OCI-LY3 (cell line): ENCODE data around the gene TMEM178B.

Source experiments
- EZH2phosphoT487 ChIP-seq: fragments of 200-600 bp; shearing (Covaris generic); IDR thresholded peaks from 2 replicates; pipeline ENCODE4 v1.6.1; 2018; ENCODE audit warnings: antibody characterized with exemption, mixed run types, low read depth
- TF ChIP-seq, protein P1 (sequence below): fragments of 200-600, 300-600 bp; sonication (generic); IDR thresholded peaks from 2 replicates; pipeline ENCODE4 v1.5.1; 2014; ENCODE audit warnings: antibody characterized with exemption, low read length, low read depth

DNA sequence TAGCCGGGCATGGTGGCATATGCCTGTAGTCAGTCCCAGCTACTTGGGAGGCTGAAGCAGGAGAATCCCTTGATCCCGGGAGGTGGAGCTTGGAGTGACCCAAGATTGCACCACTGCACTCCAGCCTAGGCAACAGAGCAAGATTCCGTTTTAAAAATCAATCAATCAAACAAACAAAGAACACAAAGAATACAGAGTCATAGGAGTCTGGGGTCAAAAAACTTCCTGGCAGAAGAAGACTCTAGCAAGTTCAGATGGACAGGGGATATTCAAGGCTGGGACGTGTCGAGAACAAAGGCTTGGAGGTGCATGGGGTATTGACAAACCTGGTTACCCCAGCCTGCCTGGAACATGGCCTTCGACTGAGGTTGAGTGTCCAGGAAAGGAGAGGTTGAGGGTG lies 248.5 kb downstream of the TMEM178B start:
- TF ChIP-seq, protein P1, sequence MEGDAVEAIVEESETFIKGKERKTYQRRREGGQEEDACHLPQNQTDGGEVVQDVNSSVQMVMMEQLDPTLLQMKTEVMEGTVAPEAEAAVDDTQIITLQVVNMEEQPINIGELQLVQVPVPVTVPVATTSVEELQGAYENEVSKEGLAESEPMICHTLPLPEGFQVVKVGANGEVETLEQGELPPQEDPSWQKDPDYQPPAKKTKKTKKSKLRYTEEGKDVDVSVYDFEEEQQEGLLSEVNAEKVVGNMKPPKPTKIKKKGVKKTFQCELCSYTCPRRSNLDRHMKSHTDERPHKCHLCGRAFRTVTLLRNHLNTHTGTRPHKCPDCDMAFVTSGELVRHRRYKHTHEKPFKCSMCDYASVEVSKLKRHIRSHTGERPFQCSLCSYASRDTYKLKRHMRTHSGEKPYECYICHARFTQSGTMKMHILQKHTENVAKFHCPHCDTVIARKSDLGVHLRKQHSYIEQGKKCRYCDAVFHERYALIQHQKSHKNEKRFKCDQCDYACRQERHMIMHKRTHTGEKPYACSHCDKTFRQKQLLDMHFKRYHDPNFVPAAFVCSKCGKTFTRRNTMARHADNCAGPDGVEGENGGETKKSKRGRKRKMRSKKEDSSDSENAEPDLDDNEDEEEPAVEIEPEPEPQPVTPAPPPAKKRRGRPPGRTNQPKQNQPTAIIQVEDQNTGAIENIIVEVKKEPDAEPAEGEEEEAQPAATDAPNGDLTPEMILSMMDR, result no peak
- TF ChIP-seq EZH2phosphoT487, result no peak
